ENCODE data around the gene PSME3IP1. TPM values are rescaled to one million over a fixed set of nuclear protein-coding genes. Genes with fewer than 3 reads are reported as not detected.

PSME3IP1 gene
- total RNA-seq, 2 donors from 2014 or later, result 52.2 to 60.3 TPM

- intact Hi-C loops (cut with DNase I), result no loop called here
- DNase-seq (no peak), ATAC-seq (no peak)
These were observed 50.9 kb downstream of the PSME3IP1 start for GRCh38 chr16:57134982-57135381.

GRCh38 chr16:57133886-57134285 lies 52.0 kb downstream of the PSME3IP1 start:
- DNase-seq (no peak), ATAC-seq (no peak)

GRCh38 chr16:57133031-57133430 lies 52.8 kb downstream of the PSME3IP1 start:
- intact Hi-C loops (cut with DNase I), result no loop called here
- no peak for ATAC-seq
- DNase-seq, result no peak

More at GRCh38 chr16:57133886-57134285, 52.0 kb downstream of the PSME3IP1 start:
- intact Hi-C loops (cut with DNase I), result no loop called here

- DNase-seq, result no peak
These were observed 53.4 kb downstream of the PSME3IP1 start for GRCh38 chr16:57132470-57132869.

DNA sequence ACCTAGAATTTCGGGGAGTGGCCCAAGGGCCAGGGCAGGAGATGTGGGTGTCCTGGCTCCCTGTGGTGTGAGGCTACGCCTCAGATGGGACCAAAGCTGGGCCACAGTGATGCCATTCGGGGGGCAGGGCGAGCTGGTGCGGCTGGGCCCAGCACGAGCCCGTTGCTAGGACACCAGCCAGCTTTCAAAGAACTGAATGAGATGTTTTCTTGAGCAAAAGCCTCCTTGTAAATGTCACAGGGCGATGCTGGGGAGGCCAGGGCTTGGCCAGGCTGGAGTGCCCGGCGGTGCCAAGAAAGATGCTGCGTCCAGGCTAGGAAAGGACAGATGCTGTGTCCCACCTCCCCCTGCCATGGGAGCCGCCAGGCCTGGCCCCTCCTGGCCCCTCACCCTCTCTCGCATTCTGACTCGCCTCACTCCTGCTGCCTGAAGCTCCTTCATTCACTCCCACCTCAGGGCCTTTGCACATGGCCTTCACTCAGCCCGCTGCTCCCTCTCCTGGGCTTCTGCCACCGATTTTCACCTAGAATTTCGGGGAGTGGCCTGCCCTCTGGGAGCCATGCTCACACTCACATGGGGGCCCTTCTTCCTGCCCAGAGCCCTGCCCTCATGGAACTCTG lies 54.4 kb downstream of the PSME3IP1 start:
- intact Hi-C loops (cut with DNase I), result no loop called here
- no peak for DNase-seq

More at GRCh38 chr16:57132470-57132869, 53.4 kb downstream of the PSME3IP1 start:
- no peak for ATAC-seq
- intact Hi-C loops (cut with DNase I), result no loop called here

GRCh38 chr16:57130950-57131321 lies 54.9 kb downstream of the PSME3IP1 start:
- DNase-seq (no peak), ATAC-seq (no peak)
- intact Hi-C loops (cut with DNase I), result no loop called here

More for the DNA sequence above, 54.4 kb downstream of the PSME3IP1 start:
- no peak for ATAC-seq

GRCh38 chr16:57128771-57129389 lies 57.0 kb downstream of the PSME3IP1 start:
- DNase-seq (no peak), ATAC-seq (no peak)
- intact Hi-C loops (cut with DNase I), result no loop called here

DNA sequence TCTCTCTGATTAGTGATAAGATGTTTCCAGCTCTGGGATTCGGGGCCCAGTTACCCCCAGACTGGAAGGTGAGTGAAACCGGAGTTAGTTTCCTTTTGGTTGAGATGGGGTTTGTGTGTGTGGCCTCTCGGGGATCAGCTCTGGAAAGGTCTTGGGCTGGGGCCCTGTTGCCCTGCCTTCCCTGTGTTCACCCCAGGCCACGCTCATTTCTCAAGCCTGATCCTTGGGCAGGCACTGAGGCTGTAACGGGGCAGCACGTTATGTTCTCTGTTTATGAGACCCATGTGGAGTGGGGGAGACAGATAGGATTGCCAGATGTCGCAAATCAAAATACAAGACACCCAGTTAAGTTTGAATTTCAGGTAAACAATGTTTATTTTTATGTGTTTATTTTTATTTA lies 58.0 kb downstream of the PSME3IP1 start:
- no peak for DNase-seq
- intact Hi-C loops (cut with DNase I), result no loop called here
- ATAC-seq, result no peak

DNA sequence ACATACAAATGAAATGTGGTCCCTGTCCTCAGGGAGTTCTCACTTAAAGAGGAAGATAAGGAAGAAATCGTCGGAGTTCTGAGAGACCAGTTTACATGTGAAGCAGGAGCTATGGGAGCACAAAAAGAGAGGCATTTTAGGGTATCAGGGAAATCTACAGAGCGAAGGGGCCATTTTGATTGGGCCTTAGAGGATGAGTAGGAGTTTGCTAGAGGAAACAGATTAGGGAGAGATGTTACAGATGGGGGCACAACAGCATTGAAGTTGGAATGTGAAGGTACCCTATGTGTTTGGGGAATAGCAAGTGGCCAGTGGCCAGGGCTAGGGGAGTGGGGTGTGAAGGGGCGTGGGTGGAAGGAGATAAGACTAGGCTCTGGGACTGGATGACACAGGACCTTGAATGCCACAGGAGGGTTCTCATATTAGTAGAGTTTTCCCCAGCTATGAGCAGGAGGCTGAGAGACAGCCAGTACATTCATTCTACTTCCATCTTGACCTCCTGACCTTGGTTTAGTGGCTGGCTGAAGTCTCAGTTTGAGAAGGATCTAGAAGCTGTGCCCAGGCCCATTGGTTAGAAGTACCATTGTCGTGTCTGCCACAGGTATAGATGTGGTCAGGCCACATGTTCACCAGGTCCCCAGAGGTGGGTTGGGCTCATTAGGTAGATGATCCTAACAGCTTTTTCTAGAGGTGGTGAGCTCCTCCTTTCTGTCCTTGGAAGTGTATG lies 58.6 kb downstream of the PSME3IP1 start:
- ATAC-seq (no peak), DNase-seq (no peak)
- intact Hi-C loops (cut with DNase I), result no loop called here

- intact Hi-C loops (cut with DNase I), result no loop called here
- ATAC-seq, result no peak
These were observed 59.4 kb downstream of the PSME3IP1 start for GRCh38 chr16:57126411-57126810.

GRCh38 chr16:57125969-57126368 lies 59.9 kb downstream of the PSME3IP1 start:
- no peak for DNase-seq
- no peak for ATAC-seq
- intact Hi-C loops (cut with DNase I), result no loop called here

More at GRCh38 chr16:57126411-57126810, 59.4 kb downstream of the PSME3IP1 start:
- DNase-seq, result no peak

GRCh38 chr16:57125376-57125775 lies 60.5 kb downstream of the PSME3IP1 start:
- intact Hi-C loops (cut with DNase I), result no loop called here
- no peak for ATAC-seq
- no peak for DNase-seq

DNA sequence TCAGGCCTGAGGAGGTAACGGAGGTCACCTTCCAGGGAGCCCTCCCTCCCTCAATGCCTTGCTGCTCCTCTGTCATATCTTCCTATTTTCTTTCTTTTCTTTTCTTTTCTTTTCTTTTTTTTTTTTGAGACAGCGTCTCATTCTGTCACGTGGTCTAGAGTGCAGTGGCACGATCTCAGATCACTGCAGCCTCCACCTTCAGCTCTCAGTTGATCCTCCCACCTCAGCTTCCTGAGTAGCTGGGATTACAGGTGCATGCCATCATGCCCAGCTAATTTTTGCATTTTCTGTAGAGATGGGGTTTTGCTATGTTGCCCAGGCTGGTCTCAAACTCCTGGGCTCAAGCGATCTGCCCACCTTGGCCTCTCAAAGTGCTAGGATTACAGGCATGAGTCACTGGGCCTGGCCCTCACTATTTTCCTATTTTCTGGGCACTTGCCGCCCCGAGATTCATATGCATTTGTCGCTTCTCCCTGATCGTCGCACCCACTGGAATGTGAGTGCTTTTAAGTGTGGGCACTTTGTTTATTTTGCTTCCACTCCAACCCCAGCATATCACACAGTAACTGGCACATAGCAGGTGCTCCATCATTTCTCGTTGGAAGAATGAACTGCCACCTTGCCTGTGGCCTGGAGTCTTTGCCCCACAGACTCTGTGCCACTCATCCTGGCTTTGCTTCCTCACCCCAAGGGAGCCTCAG lies 61.7 kb downstream of the PSME3IP1 start:
- no peak for DNase-seq
- intact Hi-C loops (cut with DNase I), result no loop called here
- no peak for ATAC-seq

DNA sequence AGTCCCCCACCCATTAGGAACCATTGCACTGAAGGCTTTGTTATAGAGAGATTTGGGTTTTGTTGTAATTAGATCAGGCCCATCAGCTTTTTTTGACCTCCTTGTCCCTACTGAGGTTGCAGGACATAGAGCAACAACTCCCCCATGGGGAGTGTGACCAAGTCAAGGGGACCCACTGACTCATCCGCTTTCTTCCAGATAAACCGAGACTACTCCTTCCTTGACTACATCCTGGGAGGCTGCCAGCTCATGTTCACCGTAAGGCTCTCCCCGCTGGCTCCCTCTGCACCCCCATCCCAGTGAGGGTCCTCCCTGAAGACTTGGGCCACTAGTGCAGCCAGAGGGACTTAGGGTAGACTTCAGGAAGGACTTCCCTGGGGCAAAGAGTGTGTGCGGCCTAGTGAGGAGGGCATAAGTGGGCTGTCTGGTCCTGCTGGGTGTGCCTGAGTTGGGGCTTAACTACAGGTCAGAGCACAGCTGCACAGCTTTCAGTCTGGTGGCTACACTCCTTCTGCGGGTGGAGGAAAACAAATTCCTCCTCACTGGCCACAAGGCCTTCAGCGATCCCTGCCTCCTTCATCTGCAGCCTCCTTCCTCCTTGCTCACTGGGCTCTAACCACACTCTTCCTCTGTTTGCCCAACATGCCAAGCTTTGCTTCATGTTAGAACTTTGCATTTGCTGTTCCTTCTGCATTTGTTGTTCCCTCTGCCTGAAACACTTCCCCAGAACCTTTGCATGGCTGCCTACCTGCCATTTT lies 62.4 kb downstream of the PSME3IP1 start:
- DNase-seq (no peak), ATAC-seq (no peak)
- intact Hi-C loops (cut with DNase I), result no loop called here

- intact Hi-C loops (cut with DNase I), result no loop called here
- no peak for ATAC-seq
- DNase-seq, result no peak
These were observed 67.3 kb downstream of the PSME3IP1 start for GRCh38 chr16:57118461-57119084.

DNA sequence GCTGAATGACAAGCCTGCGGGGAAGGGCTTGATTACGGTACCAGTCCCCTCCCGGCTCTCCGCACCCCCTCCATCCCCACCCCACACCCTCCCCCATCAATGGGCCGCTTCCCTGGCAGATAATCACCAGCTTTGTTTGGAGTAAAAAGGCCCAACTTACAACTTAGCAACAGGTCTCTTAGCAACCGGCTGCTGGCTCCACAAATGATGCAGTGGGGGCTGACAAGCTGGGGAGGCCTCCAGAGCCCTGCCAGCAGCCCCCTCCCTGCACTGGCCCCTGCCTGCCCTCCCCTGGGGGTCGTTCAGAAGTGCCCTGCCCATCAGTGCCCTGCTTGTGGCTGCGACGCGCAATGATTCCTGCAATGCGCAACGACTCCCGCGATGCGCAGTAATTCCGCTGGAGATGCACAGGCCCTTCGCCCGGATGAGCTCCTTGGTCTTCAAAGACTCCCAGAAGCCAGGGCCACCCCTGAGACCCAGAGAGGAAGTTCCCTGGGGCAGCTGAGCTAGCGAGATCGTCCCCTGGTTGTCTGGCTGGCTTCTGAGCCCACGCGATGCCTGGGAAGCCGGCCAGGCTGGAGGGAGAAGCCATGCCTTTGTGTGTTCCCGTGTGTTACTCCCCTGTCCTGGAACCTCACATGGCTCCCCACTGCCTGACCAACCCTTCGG lies 70.2 kb downstream of the PSME3IP1 start:
- ATAC-seq (peak; percentile 80 to 90), DNase-seq (peak; percentile 77)
- intact Hi-C loops (cut with DNase I), result no loop called here

DNA sequence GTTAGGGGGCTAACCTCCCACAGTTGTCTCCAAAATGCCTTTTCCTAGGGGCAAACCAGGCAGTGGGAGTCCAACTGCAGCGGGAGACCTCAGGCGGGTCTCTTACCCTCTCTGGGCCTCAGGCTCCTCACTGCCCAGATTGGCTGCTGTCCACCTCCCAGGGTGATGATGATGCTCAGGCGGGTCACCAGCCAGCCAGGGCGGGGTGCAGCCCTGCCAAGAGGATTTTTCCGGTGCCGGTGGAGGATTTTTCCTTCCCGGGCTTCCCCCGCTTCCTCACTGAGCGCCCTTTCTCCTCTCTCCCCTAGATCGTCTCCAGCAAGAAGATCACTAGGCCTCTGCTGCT lies 70.7 kb downstream of the PSME3IP1 start:
- DNase-seq (no peak), ATAC-seq (peak in 1 of 2 donors; percentile 30)
- intact Hi-C loops (cut with DNase I), result no loop called here

DNA sequence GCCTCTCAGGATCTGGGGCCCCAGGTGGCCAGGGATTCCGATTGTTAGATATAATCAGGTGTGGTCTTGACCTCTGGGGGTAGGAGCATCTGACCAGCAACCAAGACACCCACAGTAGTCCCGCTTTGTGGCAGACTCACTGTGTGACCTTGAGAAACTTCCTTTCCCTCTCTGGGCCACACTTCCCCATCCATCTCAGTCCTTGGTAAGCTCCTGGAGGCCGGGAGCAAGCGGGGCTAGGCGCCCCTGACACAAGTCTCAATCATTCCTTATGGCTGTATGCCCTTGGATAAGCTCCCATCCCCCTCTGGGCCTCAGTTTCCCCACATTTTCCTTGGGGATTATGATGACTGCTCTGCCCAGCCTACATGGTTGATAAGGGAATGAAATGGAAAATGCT lies 72.2 kb downstream of the PSME3IP1 start:
- ATAC-seq (no peak), DNase-seq (no peak)
- intact Hi-C loops (cut with DNase I), result no loop called here
